Measurements from ENCODE around the gene DAPK1. TPM values are rescaled to one million over a fixed set of nuclear protein-coding genes. Genes with fewer than 3 reads are reported as not detected.

DAPK1 gene
- total and polyA plus RNA-seq, 10 of the 15 experiments (the other 5 are each of a cell fraction or from before 2014, with no cell fraction given): 8.2 to 94.7 (median 51.6) TPM

DNA sequence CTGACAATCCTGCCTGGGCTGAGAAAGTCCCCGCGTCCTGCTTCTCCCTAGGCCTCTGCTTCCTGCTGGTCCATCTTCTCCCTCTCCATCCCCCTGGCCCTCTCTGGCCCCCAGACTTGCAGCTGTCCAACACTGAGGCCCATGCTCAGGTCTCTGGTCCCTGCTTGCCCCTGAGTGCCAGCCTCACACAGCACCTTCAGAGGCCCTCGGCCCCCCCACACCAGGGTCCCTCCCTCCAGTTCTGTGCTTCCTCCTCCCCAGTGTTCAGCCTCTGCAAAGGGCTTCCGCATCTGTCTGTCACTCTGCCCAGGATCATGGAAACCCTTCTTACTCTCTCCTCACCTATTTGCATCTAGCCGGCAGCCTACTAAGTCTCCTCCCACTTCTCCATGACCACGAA is 165.9 kb downstream of the DAPK1 start (continued):
- TF ChIP-seq, protein P1, sequence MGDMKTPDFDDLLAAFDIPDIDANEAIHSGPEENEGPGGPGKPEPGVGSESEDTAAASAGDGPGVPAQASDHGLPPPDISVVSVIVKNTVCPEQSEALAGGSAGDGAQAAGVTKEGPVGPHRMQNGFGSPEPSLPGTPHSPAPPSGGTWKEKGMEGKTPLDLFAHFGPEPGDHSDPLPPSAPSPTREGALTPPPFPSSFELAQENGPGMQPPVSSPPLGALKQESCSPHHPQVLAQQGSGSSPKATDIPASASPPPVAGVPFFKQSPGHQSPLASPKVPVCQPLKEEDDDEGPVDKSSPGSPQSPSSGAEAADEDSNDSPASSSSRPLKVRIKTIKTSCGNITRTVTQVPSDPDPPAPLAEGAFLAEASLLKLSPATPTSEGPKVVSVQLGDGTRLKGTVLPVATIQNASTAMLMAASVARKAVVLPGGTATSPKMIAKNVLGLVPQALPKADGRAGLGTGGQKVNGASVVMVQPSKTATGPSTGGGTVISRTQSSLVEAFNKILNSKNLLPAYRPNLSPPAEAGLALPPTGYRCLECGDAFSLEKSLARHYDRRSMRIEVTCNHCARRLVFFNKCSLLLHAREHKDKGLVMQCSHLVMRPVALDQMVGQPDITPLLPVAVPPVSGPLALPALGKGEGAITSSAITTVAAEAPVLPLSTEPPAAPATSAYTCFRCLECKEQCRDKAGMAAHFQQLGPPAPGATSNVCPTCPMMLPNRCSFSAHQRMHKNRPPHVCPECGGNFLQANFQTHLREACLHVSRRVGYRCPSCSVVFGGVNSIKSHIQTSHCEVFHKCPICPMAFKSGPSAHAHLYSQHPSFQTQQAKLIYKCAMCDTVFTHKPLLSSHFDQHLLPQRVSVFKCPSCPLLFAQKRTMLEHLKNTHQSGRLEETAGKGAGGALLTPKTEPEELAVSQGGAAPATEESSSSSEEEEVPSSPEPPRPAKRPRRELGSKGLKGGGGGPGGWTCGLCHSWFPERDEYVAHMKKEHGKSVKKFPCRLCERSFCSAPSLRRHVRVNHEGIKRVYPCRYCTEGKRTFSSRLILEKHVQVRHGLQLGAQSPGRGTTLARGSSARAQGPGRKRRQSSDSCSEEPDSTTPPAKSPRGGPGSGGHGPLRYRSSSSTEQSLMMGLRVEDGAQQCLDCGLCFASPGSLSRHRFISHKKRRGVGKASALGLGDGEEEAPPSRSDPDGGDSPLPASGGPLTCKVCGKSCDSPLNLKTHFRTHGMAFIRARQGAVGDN (IDR thresholded peaks at IDR 0.05): no peak
- TF ChIP-seq NFYB (IDR thresholded peaks at IDR 0.05; ENCODE audit: insufficient read depth, low read depth, low read length) (no peak), YBX1 (IDR thresholded peaks at IDR 0.05) (no peak), BACH1 (IDR thresholded peaks at IDR 0.05; ENCODE audit: borderline replicate concordance) (no peak), ETV6 (conservative IDR thresholded peaks at IDR 0.05 in 1 of 2, IDR thresholded peaks at IDR 0.05 in 1 of 2; ENCODE audit: borderline replicate concordance in 1 of 2, low read depth in 1 of 2) (no peak), PAX5 (IDR thresholded peaks at IDR 0.05; ENCODE audit: borderline replicate concordance, low read depth, low read length) (no peak)
- TF ChIP-seq, protein P2, sequence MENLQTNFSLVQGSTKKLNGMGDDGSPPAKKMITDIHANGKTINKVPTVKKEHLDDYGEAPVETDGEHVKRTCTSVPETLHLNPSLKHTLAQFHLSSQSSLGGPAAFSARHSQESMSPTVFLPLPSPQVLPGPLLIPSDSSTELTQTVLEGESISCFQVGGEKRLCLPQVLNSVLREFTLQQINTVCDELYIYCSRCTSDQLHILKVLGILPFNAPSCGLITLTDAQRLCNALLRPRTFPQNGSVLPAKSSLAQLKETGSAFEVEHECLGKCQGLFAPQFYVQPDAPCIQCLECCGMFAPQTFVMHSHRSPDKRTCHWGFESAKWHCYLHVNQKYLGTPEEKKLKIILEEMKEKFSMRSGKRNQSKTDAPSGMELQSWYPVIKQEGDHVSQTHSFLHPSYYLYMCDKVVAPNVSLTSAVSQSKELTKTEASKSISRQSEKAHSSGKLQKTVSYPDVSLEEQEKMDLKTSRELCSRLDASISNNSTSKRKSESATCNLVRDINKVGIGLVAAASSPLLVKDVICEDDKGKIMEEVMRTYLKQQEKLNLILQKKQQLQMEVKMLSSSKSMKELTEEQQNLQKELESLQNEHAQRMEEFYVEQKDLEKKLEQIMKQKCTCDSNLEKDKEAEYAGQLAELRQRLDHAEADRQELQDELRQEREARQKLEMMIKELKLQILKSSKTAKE (IDR thresholded peaks at IDR 0.05; ENCODE audit: low read depth, poor library complexity, severe bottlenecking): no peak
